ENCODE data around the gene EML4.

The EML4 gene

GRCh38 chr2:42195559-42195958, 26.4 kb downstream of the EML4 start:
- no peak overlapping the region for H3K4me3 ChIP-seq (ENCODE audit: low read depth, low read length)
- in situ Hi-C loops (cut with HindIII; ENCODE audit: low sequenced_read_pairs) = no loop called here
- DNase-seq (ENCODE audit: low read depth, low spot score) = peak; percentile 35
- no peak for TF ChIP-seq CTCF (IDR thresholded peaks at IDR 0.05; ENCODE audit: low read depth, low read length)

GRCh38 chr2:42196070-42196402, 26.9 kb downstream of the EML4 start:
- no peak overlapping the region for H3K4me3 ChIP-seq (ENCODE audit: low read depth, low read length)
- TF ChIP-seq CTCF (IDR thresholded peaks at IDR 0.05; ENCODE audit: low read depth, low read length) = no peak
- DNase-seq (ENCODE audit: low read depth, low spot score) = no peak
- in situ Hi-C loops (cut with HindIII; ENCODE audit: low sequenced_read_pairs) = no loop called here

GRCh38 chr2:42196403-42197267, 27.5 kb downstream of the EML4 start:
- DNase-seq (ENCODE audit: low read depth, low spot score) = peak; percentile 68

GRCh38 chr2:42197792-42198191, 28.6 kb downstream of the EML4 start:
- no peak overlapping the region for H3K4me3 ChIP-seq (ENCODE audit: low read depth, low read length)
- DNase-seq (ENCODE audit: low read depth, low spot score) = no peak
- in situ Hi-C loops (cut with HindIII; ENCODE audit: low sequenced_read_pairs) = no loop called here
- TF ChIP-seq CTCF (IDR thresholded peaks at IDR 0.05; ENCODE audit: low read depth, low read length) = no peak

More at GRCh38 chr2:42196403-42197267, 27.5 kb downstream of the EML4 start:
- in situ Hi-C loops (cut with HindIII; ENCODE audit: low sequenced_read_pairs) = no loop called here
- TF ChIP-seq CTCF (IDR thresholded peaks at IDR 0.05; ENCODE audit: low read depth, low read length) = peak; percentile 53
- no peak overlapping the region for H3K4me3 ChIP-seq (ENCODE audit: low read depth, low read length)

- TF ChIP-seq CTCF (IDR thresholded peaks at IDR 0.05; ENCODE audit: low read depth, low read length) = no peak
- in situ Hi-C loops (cut with HindIII; ENCODE audit: low sequenced_read_pairs) = no loop called here
- no peak overlapping the region for H3K4me3 ChIP-seq (ENCODE audit: low read depth, low read length)
- no peak for DNase-seq (ENCODE audit: low read depth, low spot score)
Observed at GRCh38 chr2:42198466-42198865, 29.3 kb downstream of the EML4 start.

- in situ Hi-C loops (cut with HindIII; ENCODE audit: low sequenced_read_pairs) = no loop called here
- TF ChIP-seq CTCF (IDR thresholded peaks at IDR 0.05; ENCODE audit: low read depth, low read length) = no peak
- no peak overlapping the region for H3K4me3 ChIP-seq (ENCODE audit: low read depth, low read length)
- no peak for DNase-seq (ENCODE audit: low read depth, low spot score)
Observed at GRCh38 chr2:42199002-42199401, 29.8 kb downstream of the EML4 start.

Data from astrocyte of the spinal cord (primary cell).